ENCODE data around the gene LIF. TPM values are rescaled to one million over a fixed set of nuclear protein-coding genes. Genes with fewer than 3 reads are reported as not detected.

The LIF gene
- 28.2 to 31.6 TPM (median 30.1 TPM) in 5 replicates for total RNA-seq (2022; extraction: Qiagen RNA extraction)

GRCh38 chr22:30245985-30246813 lies at the start of gene LIF:
Gene LIF, minus strand, starts transcription at chr22:30246759. Its CDS starts 64 bp downstream, at chr22:30246695.

GRCh38 chr22:30289141-30289979 lies 42.8 kb upstream of the LIF start, which contains the start of gene CASTOR1:
Gene CASTOR1, minus strand, starts transcription at chr22:30289505. Its CDS starts 8 bp downstream, at chr22:30289497.

GRCh38 chr22:30266445-30267381 lies 20.2 kb upstream of the LIF start, which contains the start of gene OSM:
Gene OSM, minus strand, starts transcription at chr22:30266851. Its CDS starts 52 bp downstream, at chr22:30266799.

Other genes starting within 250 kb of the LIF start
- not detected in 5 replicates for gene HORMAD2, start 166.3 kb downstream of the LIF start, total RNA-seq (2022; extraction: Qiagen RNA extraction)
- 0.06 TPM in 1 of 5 replicates, not detected in the others for gene OSM, start 20.1 kb upstream of the LIF start, total RNA-seq (2022; extraction: Qiagen RNA extraction)
- 5.0 to 7.3 TPM (median 5.6 TPM) in 5 replicates for gene CASTOR1, start 42.7 kb upstream of the LIF start, total RNA-seq (2022; extraction: Qiagen RNA extraction)
- 9.4 to 10.5 TPM (median 9.5 TPM) in 5 replicates for gene TBC1D10A, start 80.2 kb upstream of the LIF start, total RNA-seq (2022; extraction: Qiagen RNA extraction)
- gene SF3A1, start 110.1 kb upstream of the LIF start, total RNA-seq (2022; extraction: Qiagen RNA extraction) = 45.7 to 67.7 TPM (median 60.8 TPM) in 5 replicates
- 2.1 to 3.3 TPM (median 2.8 TPM) in 5 replicates for gene CCDC157, start 110.2 kb upstream of the LIF start, total RNA-seq (2022; extraction: Qiagen RNA extraction)
- gene RNF215, start 140.7 kb upstream of the LIF start, total RNA-seq (2022; extraction: Qiagen RNA extraction) = 19.7 to 22.8 TPM (median 22.0 TPM) in 5 replicates
- 68.1 to 117 TPM (median 87.0 TPM) in 5 replicates for gene SEC14L2, start 150.3 kb upstream of the LIF start, total RNA-seq (2022; extraction: Qiagen RNA extraction)
- 65.8 to 72.6 TPM (median 68.0 TPM) in 5 replicates for gene MTFP1, start 179.0 kb upstream of the LIF start, total RNA-seq (2022; extraction: Qiagen RNA extraction)
- 0.05 TPM in 1 of 5 replicates, not detected in the others for gene SEC14L3, start 225.3 kb upstream of the LIF start, total RNA-seq (2022; extraction: Qiagen RNA extraction)

Data from A549 treated with Hydrocortisone at 1 μM for 4 hours (cell line).